ENCODE data around the gene HLA-DPA1. TPM values are rescaled to one million over a fixed set of nuclear protein-coding genes. Genes with fewer than 3 reads are reported as not detected.

HLA-DPA1 gene
- 100 to 1,000 TPM in 3 of 4 donors, 10 to 100 TPM in 1; 38.2 to 354 (median 131) TPM for total RNA-seq

DNA sequence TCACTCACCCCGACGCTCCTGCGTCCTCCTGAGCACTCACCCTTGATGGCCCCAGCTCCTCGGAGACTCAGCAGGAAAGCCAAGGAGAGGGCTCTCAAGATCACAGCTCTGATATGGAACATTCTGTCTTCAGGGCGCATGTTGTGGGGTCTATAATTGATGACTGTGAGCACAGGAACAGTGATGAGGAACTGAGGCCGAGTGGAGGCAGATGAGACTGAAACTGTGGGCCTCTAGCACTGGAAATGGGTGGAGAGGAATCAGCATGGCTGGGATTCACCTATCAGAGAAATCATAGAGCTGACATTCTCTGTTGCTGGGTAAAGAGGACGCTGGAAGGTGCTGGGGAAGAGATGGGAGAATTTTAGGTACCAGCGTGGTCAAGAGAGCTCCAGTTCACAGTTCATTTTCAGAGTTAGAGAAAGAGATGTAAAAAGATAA lies at the start of gene HLA-DPA1:
Gene HLA-DPA1, minus strand, starts transcription at position 219 of the 441 bp plus-strand sequence.
- TF ChIP-seq, protein P1, sequence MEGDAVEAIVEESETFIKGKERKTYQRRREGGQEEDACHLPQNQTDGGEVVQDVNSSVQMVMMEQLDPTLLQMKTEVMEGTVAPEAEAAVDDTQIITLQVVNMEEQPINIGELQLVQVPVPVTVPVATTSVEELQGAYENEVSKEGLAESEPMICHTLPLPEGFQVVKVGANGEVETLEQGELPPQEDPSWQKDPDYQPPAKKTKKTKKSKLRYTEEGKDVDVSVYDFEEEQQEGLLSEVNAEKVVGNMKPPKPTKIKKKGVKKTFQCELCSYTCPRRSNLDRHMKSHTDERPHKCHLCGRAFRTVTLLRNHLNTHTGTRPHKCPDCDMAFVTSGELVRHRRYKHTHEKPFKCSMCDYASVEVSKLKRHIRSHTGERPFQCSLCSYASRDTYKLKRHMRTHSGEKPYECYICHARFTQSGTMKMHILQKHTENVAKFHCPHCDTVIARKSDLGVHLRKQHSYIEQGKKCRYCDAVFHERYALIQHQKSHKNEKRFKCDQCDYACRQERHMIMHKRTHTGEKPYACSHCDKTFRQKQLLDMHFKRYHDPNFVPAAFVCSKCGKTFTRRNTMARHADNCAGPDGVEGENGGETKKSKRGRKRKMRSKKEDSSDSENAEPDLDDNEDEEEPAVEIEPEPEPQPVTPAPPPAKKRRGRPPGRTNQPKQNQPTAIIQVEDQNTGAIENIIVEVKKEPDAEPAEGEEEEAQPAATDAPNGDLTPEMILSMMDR (IDR thresholded peaks at IDR 0.05; ENCODE audit: low read depth) = no peak

DNA sequence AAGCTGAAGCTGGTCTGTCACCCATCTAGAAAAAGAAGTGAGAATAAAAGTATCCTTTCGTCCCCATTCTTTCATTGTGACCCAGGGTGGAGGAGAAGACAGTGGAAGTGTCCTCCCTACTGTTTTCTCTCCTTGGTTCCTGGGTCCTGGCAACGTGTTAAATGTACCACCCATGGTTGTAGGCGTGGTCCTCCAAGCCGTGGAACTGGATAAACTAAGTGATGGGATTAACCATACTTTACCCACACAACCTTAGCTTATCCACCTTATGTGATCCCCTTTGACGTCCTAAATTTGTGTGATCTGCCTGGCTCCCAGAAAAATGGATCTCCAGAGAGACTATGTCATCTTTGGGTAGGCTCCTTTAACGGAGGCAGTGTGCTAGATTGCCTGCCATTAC lies 49.7 kb upstream of the HLA-DPA1 start:
- TF ChIP-seq, protein P1 (IDR thresholded peaks at IDR 0.05; ENCODE audit: low read depth) = no peak

DNA sequence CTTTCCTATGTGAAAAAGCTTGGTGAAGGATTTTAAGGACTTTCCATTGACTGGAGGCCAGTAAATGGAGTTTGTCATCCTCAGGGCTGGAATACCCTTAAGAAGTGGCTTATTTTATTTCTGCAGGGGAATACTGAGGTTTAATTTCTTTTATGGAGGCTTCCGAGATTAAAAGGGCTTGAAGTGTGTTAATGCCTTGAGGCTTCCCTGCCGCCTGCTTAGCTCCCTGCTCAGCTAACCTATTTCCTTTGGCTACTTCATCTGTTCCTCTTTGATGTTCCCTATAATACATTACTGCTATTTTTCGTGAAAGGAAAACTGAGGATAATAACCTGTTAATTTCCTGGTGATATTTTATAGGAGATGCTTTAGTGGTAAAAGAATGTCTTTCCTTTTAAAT lies 46.6 kb upstream of the HLA-DPA1 start:
- TF ChIP-seq, protein P1 (IDR thresholded peaks at IDR 0.05; ENCODE audit: low read depth) = no peak

DNA sequence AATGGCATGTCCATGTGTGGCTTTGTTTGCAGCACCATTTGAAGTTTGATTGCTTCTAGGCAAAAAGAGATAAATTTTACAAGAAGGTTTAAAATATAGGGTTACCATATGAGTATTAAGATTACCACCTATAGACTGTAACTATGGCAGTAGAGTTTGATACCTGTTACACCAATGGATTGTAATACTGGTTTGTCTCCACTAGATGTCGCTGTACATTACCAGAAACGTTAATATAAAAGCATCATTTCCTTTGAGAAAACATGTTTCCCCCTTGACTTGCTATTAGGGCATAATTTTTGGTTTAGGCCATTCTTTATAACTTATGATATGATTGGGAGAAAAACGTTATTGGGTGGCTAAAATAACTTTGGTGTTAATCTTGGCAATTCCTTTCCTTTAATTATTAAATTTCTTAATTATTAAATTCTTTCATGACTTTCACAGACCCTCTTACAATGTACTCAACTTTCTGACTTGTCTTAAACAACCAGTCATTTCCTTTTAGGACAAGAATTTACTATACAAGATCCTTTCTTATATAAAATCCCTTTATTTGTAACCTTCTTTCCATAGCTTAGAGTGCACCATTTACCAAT lies 45.2 kb upstream of the HLA-DPA1 start:
- TF ChIP-seq, protein P1 (IDR thresholded peaks at IDR 0.05; ENCODE audit: low read depth) = no peak

DNA sequence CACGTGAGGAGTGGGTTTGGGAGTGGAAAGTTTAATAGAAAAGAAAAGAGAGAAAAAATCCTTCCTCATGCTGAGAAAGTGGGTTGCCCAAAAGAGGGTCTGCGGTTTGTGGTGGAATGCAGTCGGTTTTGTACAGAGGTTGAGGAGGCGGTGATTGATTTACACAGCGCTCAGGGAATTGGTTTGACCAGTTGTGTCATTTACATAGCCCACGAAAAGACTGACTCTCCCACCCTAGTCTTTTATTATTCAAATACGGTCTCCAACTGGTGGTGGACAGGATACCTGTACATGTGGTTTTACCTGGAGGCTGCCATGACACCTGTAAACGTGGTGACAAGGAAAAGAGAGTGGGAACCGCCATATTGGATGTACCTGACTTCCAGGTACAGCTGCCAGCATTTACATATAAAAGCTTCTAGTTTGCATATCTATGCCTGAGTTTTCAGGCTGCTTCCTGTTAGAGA lies 44.4 kb upstream of the HLA-DPA1 start:
- TF ChIP-seq, protein P1 (IDR thresholded peaks at IDR 0.05; ENCODE audit: low read depth) = no peak

DNA sequence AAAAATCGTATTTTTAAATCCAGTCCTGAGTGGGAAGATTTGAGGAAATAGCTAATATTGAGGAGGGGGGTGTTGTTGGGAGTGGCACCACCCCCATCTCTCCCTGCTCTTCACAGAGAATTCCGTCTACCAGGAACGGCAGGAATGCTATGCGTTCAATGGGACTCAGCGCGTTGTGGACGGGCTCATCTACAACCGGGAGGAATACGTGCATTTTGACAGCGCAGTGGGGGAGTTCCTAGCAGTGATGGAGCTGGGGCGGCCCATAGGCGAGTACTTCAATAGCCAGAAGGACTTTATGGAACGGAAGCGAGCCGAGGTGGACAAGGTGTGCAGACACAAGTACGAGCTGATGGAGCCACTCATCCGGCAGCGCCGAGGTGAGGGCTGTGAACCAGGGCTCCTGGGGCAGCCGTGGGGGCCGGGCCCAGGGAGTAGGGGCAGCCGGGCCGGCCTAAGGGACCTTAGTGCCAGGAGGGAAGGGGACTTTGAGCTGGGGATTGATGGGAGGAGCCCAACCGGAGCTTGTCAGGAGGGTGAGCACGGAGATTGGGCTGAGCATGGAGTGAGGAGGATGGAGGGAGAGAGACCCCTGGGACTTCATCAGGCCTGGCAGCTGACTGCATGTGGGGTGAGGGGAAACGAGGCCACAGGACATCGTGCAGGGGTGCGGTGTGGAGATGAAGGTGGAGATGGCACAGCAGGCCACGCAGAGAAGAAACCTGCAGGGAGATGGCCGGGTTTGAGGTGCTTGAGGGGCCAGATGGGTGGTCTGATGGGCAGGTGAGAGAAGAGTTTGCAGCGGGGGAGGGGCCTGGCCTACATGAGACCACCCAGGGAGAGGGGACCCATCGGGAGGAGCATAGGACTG lies 43.6 kb upstream of the HLA-DPA1 start:
- TF ChIP-seq, protein P1 (IDR thresholded peaks at IDR 0.05; ENCODE audit: low read depth) = no peak

DNA sequence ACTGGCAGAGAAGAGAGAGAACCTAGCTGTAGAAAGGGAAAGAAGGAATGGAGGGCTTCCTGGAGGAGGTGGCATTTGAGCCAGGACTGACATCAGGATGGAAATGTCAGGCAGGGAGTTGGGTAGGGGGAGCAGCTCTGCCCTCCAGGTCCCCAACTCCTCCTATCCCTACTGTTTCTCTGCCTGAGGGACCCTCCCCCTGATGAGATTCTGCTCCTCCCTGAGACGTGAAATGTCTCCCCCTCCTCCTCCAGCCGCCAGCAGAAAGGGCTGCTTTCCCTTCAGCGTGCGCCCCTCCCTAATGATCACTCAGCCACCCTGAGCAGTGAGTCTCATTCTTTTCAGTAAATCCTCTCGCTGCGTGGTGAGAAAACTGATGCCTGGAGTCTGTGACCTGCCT lies 43.0 kb upstream of the HLA-DPA1 start:
- TF ChIP-seq, protein P1 (IDR thresholded peaks at IDR 0.05; ENCODE audit: low read depth) = no peak

Measured in subcutaneous adipose tissue (tissue), 4 donors.